Suprapubic skin (tissue), 4 donors: ENCODE data around the gene RNF41. TPM values are rescaled to one million over a fixed set of nuclear protein-coding genes. Genes with fewer than 3 reads are reported as not detected.

Experiments
- DNase-seq, 2 donors: peaks; one replicate each; pipeline ENCODE4 v3.0.0-alpha.2; 2019; ENCODE audit warnings: low spot score in 2 of 2
- H3K27ac ChIP-seq: fragments of 200-600 bp; sonication (generic); one replicate; pipeline ENCODE4 v1.5.1; 2019
- H3K27me3 ChIP-seq: fragments of 200-600 bp; sonication (generic); one replicate; pipeline ENCODE4 v1.5.1; 2019
- H3K36me3 ChIP-seq: fragments of 200-600 bp; sonication (generic); one replicate; pipeline ENCODE4 v1.5.1; 2019
- H3K4me1 ChIP-seq: fragments of 200-600 bp; sonication (generic); one replicate; pipeline ENCODE4 v1.5.1; 2019
- H3K4me3 ChIP-seq: fragments of 200-600 bp; sonication (generic); one replicate; pipeline ENCODE4 v1.5.1; 2019; ENCODE audit warnings: mild to moderate bottlenecking
- H3K9me3 ChIP-seq: fragments of 200-600 bp; sonication (generic); one replicate; pipeline ENCODE4 v1.5.1; 2019
- EP300 ChIP-seq: sonication (generic); formaldehyde crosslinking; IDR thresholded peaks from one replicate; pipeline ENCODE4 v1.6.1; 2017; ENCODE audit warnings: antibody characterized with exemption
- POLR2A ChIP-seq, 2 donors: fragments of 450-650 bp; IDR thresholded peaks; one replicate each; pipeline ENCODE4 v1.6.1; 2017; ENCODE audit warnings: antibody characterized with exemption in 2 of 2, mild to moderate bottlenecking in 2 of 2, moderate library complexity in 2 of 2
- POLR2AphosphoS5 ChIP-seq, 3 donors: sonication (generic); formaldehyde crosslinking; IDR thresholded peaks; one replicate each; pipeline ENCODE4 v1.6.1; 2017; ENCODE audit warnings: antibody characterized with exemption in 3 of 3
- WGBS: methylation state at CpG from one replicate; pipeline ENCODE4 v1.1.5; 2018; 5-methylcytosine and 5-hydroxymethylcytosine counted together
- total RNA-seq, 4 donors: library from RNA; depleted of rRNA; stranded (reverse); fragments of >200 nt; gene quantifications; one replicate each; pipeline ENCODE4 v1.1.0, GENCODE V29; 2016
- TF ChIP-seq, protein P1 (sequence below), 2 donors: fragments of 200-600 bp in 1 of 2; fragments of 450-650 bp in 1 of 2; sonication (generic) in 1 of 2; IDR thresholded peaks; one replicate each; pipeline ENCODE4 v1.5.1; 2016 to 2019; ENCODE audit warnings: antibody characterized with exemption in 2 of 2, mild to moderate bottlenecking in 1 of 2, moderate library complexity in 1 of 2

RNF41 gene
- total RNA-seq, 4 donors from 2014 or later: 28.4 to 60.6 (median 35.8) TPM

DNA sequence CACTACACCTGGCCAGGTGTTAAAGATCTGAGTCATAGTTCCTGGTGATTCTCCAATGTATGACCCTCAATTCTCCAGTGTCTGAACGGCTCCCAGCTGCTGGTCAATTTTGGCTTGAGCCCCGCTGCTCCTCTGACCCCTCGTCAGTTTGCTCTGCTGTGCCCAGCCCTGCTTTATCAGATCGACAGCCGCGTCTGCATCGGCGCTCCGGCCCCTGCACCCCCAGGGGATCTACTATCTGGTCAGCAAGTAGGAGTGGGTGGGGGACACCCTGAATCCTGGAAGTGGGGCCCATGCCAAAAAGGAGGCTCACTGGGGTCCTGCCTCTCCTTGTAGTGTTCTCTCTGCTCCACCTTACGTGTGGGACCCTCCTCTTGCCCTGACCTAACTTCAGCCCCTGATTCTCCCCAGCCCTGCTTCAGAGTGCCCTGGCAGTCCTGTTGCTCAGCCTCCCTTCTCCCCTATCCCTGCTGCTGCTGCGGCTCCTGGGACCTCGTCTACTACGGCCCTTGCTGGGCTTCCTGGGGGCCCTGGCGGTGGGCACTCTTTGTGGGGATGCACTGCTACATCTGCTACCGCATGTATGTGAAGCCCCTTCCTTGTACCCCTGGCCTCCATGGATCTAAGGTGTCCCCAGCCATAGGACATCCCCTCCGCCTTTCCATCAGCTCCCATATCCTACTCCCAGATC lies 13.2 kb upstream of the RNF41 start:
- no peaks in the 10 kb centered on the region for H3K27me3 ChIP-seq
- 78% methylated on average over 16 of the region's 16 CpGs for WGBS
- H3K27ac ChIP-seq: no peak overlapping the region
- H3K4me1 ChIP-seq: no peaks in the 10 kb centered on the region
- no peak overlapping the region for H3K4me3 ChIP-seq
- no peaks in the 10 kb centered on the region for H3K9me3 ChIP-seq
- TF ChIP-seq, protein P1, sequence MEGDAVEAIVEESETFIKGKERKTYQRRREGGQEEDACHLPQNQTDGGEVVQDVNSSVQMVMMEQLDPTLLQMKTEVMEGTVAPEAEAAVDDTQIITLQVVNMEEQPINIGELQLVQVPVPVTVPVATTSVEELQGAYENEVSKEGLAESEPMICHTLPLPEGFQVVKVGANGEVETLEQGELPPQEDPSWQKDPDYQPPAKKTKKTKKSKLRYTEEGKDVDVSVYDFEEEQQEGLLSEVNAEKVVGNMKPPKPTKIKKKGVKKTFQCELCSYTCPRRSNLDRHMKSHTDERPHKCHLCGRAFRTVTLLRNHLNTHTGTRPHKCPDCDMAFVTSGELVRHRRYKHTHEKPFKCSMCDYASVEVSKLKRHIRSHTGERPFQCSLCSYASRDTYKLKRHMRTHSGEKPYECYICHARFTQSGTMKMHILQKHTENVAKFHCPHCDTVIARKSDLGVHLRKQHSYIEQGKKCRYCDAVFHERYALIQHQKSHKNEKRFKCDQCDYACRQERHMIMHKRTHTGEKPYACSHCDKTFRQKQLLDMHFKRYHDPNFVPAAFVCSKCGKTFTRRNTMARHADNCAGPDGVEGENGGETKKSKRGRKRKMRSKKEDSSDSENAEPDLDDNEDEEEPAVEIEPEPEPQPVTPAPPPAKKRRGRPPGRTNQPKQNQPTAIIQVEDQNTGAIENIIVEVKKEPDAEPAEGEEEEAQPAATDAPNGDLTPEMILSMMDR (IDR thresholded peaks at IDR 0.05): no peak
- TF ChIP-seq POLR2A (IDR thresholded peaks at IDR 0.05): no peak
- no peak for TF ChIP-seq POLR2AphosphoS5 (IDR thresholded peaks at IDR 0.05)
- TF ChIP-seq EP300: no peak
- H3K36me3 ChIP-seq: peaks cover 32% of the 10 kb centered on the region
- no peak for DNase-seq

DNA sequence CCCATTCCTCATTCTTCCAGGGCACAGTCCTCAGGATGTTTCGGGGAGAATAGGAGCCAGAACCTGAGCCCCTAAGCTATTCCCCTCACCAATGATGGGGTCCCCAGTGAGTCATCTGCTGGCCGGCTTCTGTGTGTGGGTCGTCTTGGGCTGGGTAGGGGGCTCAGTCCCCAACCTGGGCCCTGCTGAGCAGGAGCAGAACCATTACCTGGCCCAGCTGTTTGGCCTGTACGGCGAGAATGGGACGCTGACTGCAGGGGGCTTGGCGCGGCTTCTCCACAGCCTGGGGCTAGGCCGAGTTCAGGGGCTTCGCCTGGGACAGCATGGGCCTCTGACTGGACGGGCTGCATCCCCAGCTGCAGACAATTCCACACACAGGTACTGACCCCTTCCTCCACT lies 9.5 kb upstream of the RNF41 start:
- Histone ChIP-seq H3K4me1 (no peaks in the 10 kb centered on the region), H3K4me3 (no peak overlapping the region), H3K27me3 (no peaks in the 10 kb centered on the region), H3K9me3 (no peaks in the 10 kb centered on the region), H3K36me3 (peaks cover 21% of the 10 kb centered on the region), H3K27ac (no peak overlapping the region)
- no peak for DNase-seq
- WGBS: 90% methylated on average over 3 of the region's 11 CpGs
- no peak for TF ChIP-seq POLR2AphosphoS5 (IDR thresholded peaks at IDR 0.05)
- TF ChIP-seq EP300: no peak
- no peak for TF ChIP-seq POLR2A (IDR thresholded peaks at IDR 0.05)
- TF ChIP-seq, protein P1 (IDR thresholded peaks at IDR 0.05): no peak

DNA sequence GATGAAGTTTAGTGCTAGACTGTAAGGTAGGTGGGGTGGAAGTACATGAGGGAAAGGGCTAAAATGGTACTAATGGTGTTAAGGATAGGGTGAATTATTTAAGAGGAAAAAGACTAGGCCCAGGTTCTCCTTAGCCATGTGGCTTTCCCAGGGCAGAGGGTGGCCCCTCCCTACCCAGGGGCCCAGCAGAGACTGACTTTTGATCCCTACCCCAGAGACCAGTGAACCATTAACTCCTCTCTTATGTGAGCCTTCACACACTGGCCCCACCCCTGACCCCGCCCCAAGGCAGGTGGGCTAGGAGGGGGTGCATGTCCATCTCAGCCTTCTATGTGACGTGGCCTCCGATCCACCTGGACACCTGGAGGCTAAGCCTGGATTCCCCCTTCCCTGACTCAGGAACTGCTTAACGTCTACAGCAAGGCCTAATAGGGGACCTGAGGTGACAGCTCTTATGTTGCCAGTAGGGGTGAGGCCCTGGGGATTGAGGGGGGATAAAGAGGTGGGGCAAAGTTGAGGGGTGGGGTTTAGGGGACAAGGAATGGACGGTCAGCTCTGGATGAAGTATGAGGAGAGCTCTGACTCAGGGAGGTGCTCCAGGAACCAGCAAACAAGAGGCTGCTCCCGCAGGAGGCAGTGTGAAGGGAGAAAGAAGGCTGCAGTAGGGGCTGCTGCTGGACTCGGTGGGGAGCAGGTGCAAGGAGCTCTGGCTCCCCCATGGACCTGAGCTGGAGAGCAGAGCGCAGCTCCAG lies 8.9 kb upstream of the RNF41 start:
- TF ChIP-seq POLR2AphosphoS5 (IDR thresholded peaks at IDR 0.05) (no peak), EP300 (no peak), POLR2A (IDR thresholded peaks at IDR 0.05) (no peak)
- TF ChIP-seq, protein P1 (IDR thresholded peaks at IDR 0.05): no peak
- Histone ChIP-seq H3K9me3 (no peaks in the 10 kb centered on the region), H3K27ac (no peak overlapping the region), H3K27me3 (no peaks in the 10 kb centered on the region), H3K36me3 (peaks cover 21% of the 10 kb centered on the region), H3K4me1 (no peaks in the 10 kb centered on the region), H3K4me3 (no peak overlapping the region)
- no peak for DNase-seq
- WGBS: 78% methylated on average over 7 of the region's 8 CpGs

DNA sequence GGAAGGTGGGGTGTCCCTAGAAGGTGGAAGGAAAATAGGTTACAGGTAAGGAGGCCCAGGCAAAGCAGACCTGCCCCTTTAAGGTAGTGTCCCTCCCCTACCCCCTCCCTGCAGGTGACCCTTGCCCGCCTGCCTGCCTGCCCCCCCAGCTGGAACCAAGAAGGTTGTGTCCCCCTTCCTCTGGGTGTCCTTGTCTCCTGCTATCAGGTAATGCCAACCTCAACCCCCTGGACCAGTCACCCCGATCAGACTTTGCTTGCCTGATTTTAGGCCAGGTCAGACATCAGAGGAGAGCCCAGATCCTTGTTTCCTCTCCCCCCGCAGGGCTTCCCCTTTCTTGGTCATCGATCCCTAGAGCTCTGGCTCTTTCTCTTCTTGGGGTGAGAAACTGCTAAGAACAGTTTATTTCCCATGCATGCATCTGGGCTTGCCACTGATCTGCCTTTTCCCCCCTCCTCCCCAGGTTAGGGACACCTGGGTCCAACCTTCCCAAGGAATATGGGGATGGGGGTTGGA lies 8.3 kb upstream of the RNF41 start, which contains the start of gene SLC39A5:
SLC39A5 (plus strand) TSS at position 136 of the 516 bp plus-strand sequence. CDS start 1,224 bp downstream, outside the sequence.
- no peak for TF ChIP-seq POLR2A (IDR thresholded peaks at IDR 0.05)
- TF ChIP-seq, protein P1 (IDR thresholded peaks at IDR 0.05): no peak
- no peak for TF ChIP-seq POLR2AphosphoS5 (IDR thresholded peaks at IDR 0.05)
- no peak for TF ChIP-seq EP300
- H3K4me1 ChIP-seq: peaks cover 3% of the 10 kb centered on the region
- H3K36me3 ChIP-seq: peaks cover 21% of the 10 kb centered on the region
- H3K4me3 ChIP-seq: no peak within 1 kb of the TSS
- no peak for DNase-seq
- H3K27me3 ChIP-seq: no peaks in the 10 kb centered on the region
- H3K9me3 ChIP-seq: no peaks in the 10 kb centered on the region
- 83% methylated on average over 4 of the region's 4 CpGs for WGBS
- H3K27ac ChIP-seq: no peak within 1 kb of the TSS

DNA sequence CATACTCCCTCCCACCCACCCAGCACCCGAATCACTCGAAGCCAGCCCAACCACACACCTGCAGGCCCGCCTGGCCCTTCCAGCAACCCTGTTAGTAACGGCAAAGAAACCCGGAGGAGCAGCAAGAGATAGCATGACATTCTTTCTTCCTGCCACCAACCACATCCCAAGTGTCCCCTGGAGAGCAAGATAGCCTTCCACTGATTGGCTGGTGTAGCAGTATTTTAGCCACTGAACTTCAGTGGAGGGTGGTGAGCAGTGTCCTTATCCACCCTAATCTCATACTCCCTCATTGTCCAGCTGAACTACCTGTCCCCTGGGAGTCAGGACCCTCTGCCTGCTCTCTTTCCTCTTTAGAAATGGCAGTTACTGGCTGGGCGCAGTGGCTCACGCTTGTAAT lies 7.4 kb upstream of the RNF41 start:
- Histone ChIP-seq H3K27ac (no peak overlapping the region), H3K36me3 (peaks cover 21% of the 10 kb centered on the region), H3K4me1 (peaks cover 9% of the 10 kb centered on the region), H3K9me3 (no peaks in the 10 kb centered on the region), H3K4me3 (no peak overlapping the region), H3K27me3 (no peaks in the 10 kb centered on the region)
- WGBS: 88% methylated on average over 7 of the region's 7 CpGs
- DNase-seq: no peak
- TF ChIP-seq POLR2A (IDR thresholded peaks at IDR 0.05) (no peak), POLR2AphosphoS5 (IDR thresholded peaks at IDR 0.05) (no peak), EP300 (no peak)
- TF ChIP-seq, protein P1 (IDR thresholded peaks at IDR 0.05): no peak
